Fibroblast of lung (primary cell): ENCODE measurements around the gene UNC13B.

Experiments
- EZH2 ChIP-seq: IDR thresholded peaks from 2 replicates; pipeline ENCODE4 v1.5.1; 2012; ENCODE audit warnings: low read length, control low read depth, mild to moderate bottlenecking; ENCODE audit errors: missing control alignments
- TF ChIP-seq, protein P1 (sequence below), 2 donors: IDR thresholded peaks in 1 of 2; conservative IDR thresholded peaks in 1 of 2; 1 replicate in 1 of 2; 2 replicates in 1 of 2; pipeline ENCODE4 v1.5.1; 2011 to 2012; ENCODE audit warnings: low read length in 2 of 2, control low read depth in 1 of 2, inconsistent platforms in 1 of 2, low read depth in 1 of 2, mild to moderate bottlenecking in 1 of 2

DNA sequence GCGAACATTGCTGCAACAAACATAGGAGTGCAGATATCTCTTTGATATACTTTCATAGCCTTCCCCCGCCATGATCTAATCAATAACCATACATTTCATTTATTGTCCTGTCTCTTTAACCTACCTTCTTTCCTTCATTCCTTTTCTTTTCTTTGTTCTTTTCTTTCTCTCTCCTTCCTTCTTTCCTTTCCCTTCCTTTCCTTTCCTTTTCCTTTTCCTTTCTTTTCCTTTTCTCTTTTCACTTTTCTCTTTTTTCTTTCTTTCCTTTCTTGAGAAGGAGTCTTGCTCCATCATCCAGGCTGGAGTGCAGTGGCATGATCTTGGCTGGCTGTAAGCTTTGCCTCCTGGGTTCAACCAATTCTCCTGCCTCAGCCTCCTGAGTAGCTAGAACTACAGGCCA is 100.3 kb downstream of the UNC13B start:
- TF ChIP-seq, protein P1, sequence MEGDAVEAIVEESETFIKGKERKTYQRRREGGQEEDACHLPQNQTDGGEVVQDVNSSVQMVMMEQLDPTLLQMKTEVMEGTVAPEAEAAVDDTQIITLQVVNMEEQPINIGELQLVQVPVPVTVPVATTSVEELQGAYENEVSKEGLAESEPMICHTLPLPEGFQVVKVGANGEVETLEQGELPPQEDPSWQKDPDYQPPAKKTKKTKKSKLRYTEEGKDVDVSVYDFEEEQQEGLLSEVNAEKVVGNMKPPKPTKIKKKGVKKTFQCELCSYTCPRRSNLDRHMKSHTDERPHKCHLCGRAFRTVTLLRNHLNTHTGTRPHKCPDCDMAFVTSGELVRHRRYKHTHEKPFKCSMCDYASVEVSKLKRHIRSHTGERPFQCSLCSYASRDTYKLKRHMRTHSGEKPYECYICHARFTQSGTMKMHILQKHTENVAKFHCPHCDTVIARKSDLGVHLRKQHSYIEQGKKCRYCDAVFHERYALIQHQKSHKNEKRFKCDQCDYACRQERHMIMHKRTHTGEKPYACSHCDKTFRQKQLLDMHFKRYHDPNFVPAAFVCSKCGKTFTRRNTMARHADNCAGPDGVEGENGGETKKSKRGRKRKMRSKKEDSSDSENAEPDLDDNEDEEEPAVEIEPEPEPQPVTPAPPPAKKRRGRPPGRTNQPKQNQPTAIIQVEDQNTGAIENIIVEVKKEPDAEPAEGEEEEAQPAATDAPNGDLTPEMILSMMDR (conservative IDR thresholded peaks at IDR 0.05 in 1 of 2, IDR thresholded peaks at IDR 0.05 in 1 of 2; ENCODE audit: low read depth in 1 of 2, low read length in 2 of 2) = no peak
- no peak for TF ChIP-seq EZH2
